ENCODE data around the gene CAMK2D. TPM values are rescaled to one million over a fixed set of nuclear protein-coding genes. Genes with fewer than 3 reads are reported as not detected.
A peak's percentile ranks its signal among the peaks of the same experiment; 100 is the strongest.

The CAMK2D gene
- total and polyA plus RNA-seq, 2 donors: 23.0 to 27.9 TPM

DNA sequence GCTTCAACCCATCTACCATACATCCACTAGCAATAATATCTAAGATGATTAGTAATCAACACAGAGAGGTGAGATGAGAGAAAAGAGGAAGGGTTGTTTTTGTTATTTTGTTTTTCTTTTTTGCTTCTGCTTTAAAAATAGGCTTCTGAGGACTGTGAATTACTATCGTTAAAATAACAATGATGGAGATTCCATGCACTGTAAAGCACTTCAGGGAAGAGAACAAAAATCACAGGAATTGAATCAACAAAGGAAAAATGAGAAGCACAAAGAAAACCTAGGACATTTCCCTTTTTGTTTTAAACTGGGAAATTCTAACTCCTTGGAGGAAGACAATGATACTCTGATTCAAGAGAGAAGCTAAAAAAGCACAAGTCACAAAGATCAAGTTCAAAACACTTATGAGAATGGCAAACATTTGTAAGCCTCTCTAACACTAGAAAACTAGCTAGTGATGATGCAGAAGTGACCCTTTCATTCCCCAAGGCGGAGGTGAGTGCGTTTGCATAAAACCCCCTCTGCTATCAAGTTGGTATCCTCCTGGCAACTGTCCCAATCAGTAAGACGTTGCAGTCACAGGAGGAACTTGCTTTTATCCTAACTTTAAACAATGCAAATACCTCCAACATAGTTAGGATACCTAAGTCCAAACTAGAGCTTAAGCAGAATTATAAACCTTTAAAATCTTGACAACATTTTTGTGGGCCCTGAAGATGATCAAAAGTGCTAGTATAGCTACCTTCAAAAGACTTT, 308.5 kb downstream of the CAMK2D start:
- H3K4me3 ChIP-seq (ENCODE audit: low read length in 2 of 2): no peak overlapping the region
- peaks cover 0 to 8% of the 10 kb centered on the region in 2 donors for H3K36me3 ChIP-seq (ENCODE audit: control insufficient read depth in 2 of 2, insufficient read depth in 2 of 2, low read length in 1 of 2)
- no peaks in the 10 kb centered on the region for H3K4me1 ChIP-seq (ENCODE audit: control insufficient read depth in 2 of 2, insufficient read depth in 2 of 2, low read length in 2 of 2)
- H3K27me3 ChIP-seq (ENCODE audit: control insufficient read depth in 2 of 2, insufficient read depth in 1 of 2, low read length in 1 of 2): no peaks in the 10 kb centered on the region
- H3K27ac ChIP-seq (ENCODE audit: low read depth in 1 of 2, low read length in 1 of 2): no peak overlapping the region
- DNase-seq (ENCODE audit: low read depth in 6 of 9, low spot score in 9 of 9): no peak
- H3K9me3 ChIP-seq (ENCODE audit: control insufficient read depth in 2 of 2, insufficient read depth in 1 of 2, low read length in 1 of 2): no peaks in the 10 kb centered on the region
- WGBS: 61% methylated on average over 4 of the region's 4 CpGs

DNA sequence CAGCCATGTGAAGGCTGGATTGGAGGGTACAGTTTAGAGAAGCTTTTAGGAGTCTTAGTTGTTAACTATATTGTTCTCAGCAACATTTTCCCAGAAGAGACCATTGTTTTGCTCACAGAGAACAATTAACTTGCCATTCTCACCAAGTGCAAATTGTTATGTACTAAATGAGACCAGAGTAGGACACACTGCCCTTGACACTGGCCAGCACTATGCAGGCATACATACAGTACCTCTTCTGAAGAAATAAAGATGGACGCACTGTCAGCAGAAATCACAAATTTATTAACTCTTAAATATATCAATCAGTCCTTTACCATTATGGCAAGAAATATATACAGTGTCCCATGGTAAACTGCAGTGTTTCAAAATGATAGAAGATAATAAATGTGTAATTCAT, 309.4 kb downstream of the CAMK2D start:
- DNase-seq (ENCODE audit: low read depth in 6 of 9, low spot score in 9 of 9): no peak
- peaks cover 0 to under 1% of the 10 kb centered on the region in 2 donors for H3K36me3 ChIP-seq (ENCODE audit: control insufficient read depth in 2 of 2, insufficient read depth in 2 of 2, low read length in 1 of 2)
- H3K4me3 ChIP-seq (ENCODE audit: low read length in 2 of 2): no peak overlapping the region
- H3K27me3 ChIP-seq (ENCODE audit: control insufficient read depth in 2 of 2, insufficient read depth in 1 of 2, low read length in 1 of 2): no peaks in the 10 kb centered on the region
- no peaks in the 10 kb centered on the region for H3K4me1 ChIP-seq (ENCODE audit: control insufficient read depth in 2 of 2, insufficient read depth in 2 of 2, low read length in 2 of 2)
- no peak overlapping the region for H3K27ac ChIP-seq (ENCODE audit: low read depth in 1 of 2, low read length in 1 of 2)
- H3K9me3 ChIP-seq (ENCODE audit: control insufficient read depth in 2 of 2, insufficient read depth in 1 of 2, low read length in 1 of 2): no peaks in the 10 kb centered on the region
- WGBS: 97% methylated on average over 1 of the region's 1 CpG

DNA sequence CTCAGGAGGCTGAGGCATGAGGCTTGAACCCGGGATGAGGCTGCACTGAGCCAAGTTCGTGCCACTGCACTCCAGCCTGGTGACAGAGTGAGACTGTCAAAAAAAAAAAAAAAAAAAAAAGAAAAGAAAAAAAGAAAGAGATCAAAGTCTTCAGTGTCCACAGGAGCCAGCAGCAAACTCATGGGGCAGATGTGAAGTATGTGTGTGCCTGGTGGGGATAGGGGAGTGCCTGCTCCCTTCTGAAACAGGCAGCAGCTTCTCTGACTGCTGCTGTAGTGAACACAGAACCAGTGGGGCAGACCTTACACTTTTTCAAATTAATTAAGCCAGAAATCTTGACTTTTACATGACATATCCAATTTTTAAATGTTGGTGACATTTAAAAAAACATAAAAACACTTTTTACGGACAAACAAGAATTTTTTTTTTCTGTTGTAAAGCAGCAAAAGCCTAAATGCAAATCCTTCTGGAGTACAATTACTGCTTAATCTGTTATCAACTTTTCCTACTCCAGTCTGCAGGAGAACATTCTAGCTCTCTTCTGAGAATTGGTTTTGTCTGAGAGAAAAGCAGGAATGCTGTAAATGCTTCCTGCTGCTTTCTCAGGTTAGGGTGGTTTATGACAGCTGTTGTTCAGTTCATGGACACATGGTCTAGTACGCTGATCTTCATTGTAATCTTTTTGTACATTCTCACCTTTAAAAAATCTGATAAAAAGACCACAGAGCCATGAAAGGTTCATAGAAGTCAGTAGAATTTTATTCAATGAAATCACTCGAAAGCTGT, 311.1 kb downstream of the CAMK2D start:
- WGBS: 95% methylated on average over 5 of the region's 5 CpGs
- no peak overlapping the region for H3K4me3 ChIP-seq (ENCODE audit: low read length in 2 of 2)
- H3K27ac ChIP-seq (ENCODE audit: low read depth in 1 of 2, low read length in 1 of 2): no peak overlapping the region
- H3K9me3 ChIP-seq (ENCODE audit: control insufficient read depth in 2 of 2, insufficient read depth in 1 of 2, low read length in 1 of 2): no peaks in the 10 kb centered on the region
- no peak for DNase-seq (ENCODE audit: low read depth in 6 of 9, low spot score in 9 of 9)
- H3K36me3 ChIP-seq (ENCODE audit: control insufficient read depth in 2 of 2, insufficient read depth in 2 of 2, low read length in 1 of 2): no peaks in the 10 kb centered on the region
- H3K4me1 ChIP-seq (ENCODE audit: control insufficient read depth in 2 of 2, insufficient read depth in 2 of 2, low read length in 2 of 2): no peaks in the 10 kb centered on the region
- no peaks in the 10 kb centered on the region for H3K27me3 ChIP-seq (ENCODE audit: control insufficient read depth in 2 of 2, insufficient read depth in 1 of 2, low read length in 1 of 2)

DNA sequence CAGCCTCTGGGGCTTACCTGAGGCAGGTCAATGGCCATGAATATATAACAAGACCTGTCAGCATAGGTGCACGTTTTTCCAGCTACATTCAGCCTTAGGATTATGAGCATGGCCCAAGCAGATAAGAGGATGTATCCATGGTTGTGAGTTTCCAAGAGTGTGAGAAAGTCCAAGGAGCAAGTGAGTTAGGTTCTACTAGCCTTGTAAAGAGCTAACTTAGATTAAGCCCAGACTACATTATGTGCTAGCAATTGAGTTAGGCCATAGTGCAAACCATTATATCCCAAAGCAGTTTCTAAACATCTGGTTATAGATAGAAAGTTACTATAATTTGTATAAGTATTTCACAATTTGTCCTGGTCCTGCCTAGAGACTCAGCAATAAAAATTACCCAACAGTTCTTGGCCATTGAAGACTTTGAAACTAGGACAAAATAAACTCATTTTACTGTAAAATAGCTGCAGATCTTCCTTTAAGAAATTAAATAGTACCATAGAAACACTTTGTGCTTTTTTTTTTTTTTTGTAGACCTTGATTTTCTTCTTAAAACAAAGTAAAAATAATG, 312.0 kb downstream of the CAMK2D start:
- H3K36me3 ChIP-seq (ENCODE audit: control insufficient read depth in 2 of 2, insufficient read depth in 2 of 2, low read length in 1 of 2): no peaks in the 10 kb centered on the region
- no peaks in the 10 kb centered on the region for H3K9me3 ChIP-seq (ENCODE audit: control insufficient read depth in 2 of 2, insufficient read depth in 1 of 2, low read length in 1 of 2)
- H3K4me3 ChIP-seq (ENCODE audit: low read length in 2 of 2): no peak overlapping the region
- WGBS: 92% methylated on average over 1 of the region's 1 CpG
- H3K27me3 ChIP-seq (ENCODE audit: control insufficient read depth in 2 of 2, insufficient read depth in 1 of 2, low read length in 1 of 2): no peaks in the 10 kb centered on the region
- H3K27ac ChIP-seq (ENCODE audit: low read depth in 1 of 2, low read length in 1 of 2): no peak overlapping the region
- no peaks in the 10 kb centered on the region for H3K4me1 ChIP-seq (ENCODE audit: control insufficient read depth in 2 of 2, insufficient read depth in 2 of 2, low read length in 2 of 2)
- no peak for DNase-seq (ENCODE audit: low read depth in 6 of 9, low spot score in 9 of 9)

DNA sequence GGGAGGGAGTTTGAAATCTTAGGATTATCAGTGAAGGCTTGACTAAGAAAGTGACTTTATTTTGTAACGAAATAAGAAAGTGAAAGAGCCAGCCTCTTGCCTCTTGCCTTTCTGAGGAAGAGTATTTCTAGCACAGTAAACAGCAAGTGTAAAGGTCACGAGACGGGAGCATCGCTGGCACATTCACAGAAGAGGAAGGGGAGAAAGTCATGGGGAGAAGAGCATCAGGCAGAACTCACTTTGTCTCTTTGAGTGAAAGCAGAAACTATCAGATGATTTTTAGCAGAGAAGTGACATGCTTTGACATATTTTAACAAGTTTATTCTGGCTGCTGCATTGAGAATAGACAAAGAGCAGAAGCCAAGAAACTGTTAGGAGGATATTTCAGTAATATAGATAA, 313.8 kb downstream of the CAMK2D start:
- no peaks in the 10 kb centered on the region for H3K4me1 ChIP-seq (ENCODE audit: control insufficient read depth in 2 of 2, insufficient read depth in 2 of 2, low read length in 2 of 2)
- no peaks in the 10 kb centered on the region for H3K27me3 ChIP-seq (ENCODE audit: control insufficient read depth in 2 of 2, insufficient read depth in 1 of 2, low read length in 1 of 2)

DNA sequence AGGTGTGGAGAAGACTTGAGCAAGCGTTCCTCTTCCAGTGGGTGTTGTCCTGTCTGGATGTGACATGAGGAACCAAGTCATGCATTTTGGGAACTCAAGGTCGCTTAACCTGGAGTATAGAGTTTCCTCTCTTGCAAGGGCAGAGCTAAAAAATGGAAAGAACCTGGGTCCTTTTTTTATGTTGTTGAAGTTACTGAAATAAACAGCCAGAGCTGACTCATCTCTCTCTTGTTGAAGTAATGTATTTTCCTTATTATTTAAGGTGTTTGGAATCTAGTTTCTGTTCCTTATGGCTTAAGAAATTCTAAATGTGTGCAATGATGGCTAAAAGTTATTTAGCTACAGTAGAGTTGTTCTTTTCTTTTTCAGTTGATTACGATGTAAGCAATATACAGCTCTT, 314.5 kb downstream of the CAMK2D start:
- no peak for DNase-seq (ENCODE audit: low read depth in 6 of 9, low spot score in 9 of 9)
- Histone ChIP-seq H3K27ac (ENCODE audit: low read depth in 1 of 2, low read length in 1 of 2) (no peak overlapping the region), H3K4me3 (ENCODE audit: low read length in 2 of 2) (no peak overlapping the region), H3K27me3 (ENCODE audit: control insufficient read depth in 2 of 2, insufficient read depth in 1 of 2, low read length in 1 of 2) (no peaks in the 10 kb centered on the region), H3K36me3 (ENCODE audit: control insufficient read depth in 2 of 2, insufficient read depth in 2 of 2, low read length in 1 of 2) (no peaks in the 10 kb centered on the region), H3K9me3 (ENCODE audit: control insufficient read depth in 2 of 2, insufficient read depth in 1 of 2, low read length in 1 of 2) (no peaks in the 10 kb centered on the region), H3K4me1 (ENCODE audit: control insufficient read depth in 2 of 2, insufficient read depth in 2 of 2, low read length in 2 of 2) (no peaks in the 10 kb centered on the region)
- 94% methylated on average over 3 of the region's 3 CpGs for WGBS

More for the DNA sequence above, 313.8 kb downstream of the CAMK2D start:
- 83% methylated on average over 4 of the region's 4 CpGs for WGBS
- H3K9me3 ChIP-seq (ENCODE audit: control insufficient read depth in 2 of 2, insufficient read depth in 1 of 2, low read length in 1 of 2): no peaks in the 10 kb centered on the region
- peak in 5 of 9 donors; percentile 6 to 47 (median 8) for DNase-seq (ENCODE audit: low read depth in 6 of 9, low spot score in 9 of 9)
- H3K27ac ChIP-seq (ENCODE audit: low read depth in 1 of 2, low read length in 1 of 2): no peak overlapping the region
- H3K4me3 ChIP-seq (ENCODE audit: low read length in 2 of 2): no peak overlapping the region
- H3K36me3 ChIP-seq (ENCODE audit: control insufficient read depth in 2 of 2, insufficient read depth in 2 of 2, low read length in 1 of 2): no peaks in the 10 kb centered on the region

DNA sequence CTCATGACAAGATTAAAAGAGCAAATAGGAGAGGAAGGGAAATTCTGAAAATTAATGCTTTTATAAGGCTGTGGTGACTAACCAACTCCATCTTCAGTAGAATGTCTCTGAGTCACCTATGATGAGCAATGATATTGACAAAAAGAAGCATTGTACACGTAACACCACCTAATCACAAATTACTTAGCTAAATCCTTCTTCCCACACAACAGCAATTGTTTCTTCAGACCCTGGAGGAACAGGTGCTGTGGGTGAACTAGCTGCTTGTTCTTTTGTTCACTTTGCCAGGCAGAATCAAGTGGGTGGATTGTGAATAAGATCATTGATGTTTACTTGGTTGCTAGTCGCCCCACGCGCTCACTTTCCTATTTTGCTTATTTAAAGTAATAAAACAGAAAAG, 315.5 kb downstream of the CAMK2D start:
- no peaks in the 10 kb centered on the region for H3K27me3 ChIP-seq (ENCODE audit: control insufficient read depth in 2 of 2, insufficient read depth in 1 of 2, low read length in 1 of 2)
- H3K27ac ChIP-seq (ENCODE audit: low read depth in 1 of 2, low read length in 1 of 2): no peak overlapping the region
- no peaks in the 10 kb centered on the region for H3K4me1 ChIP-seq (ENCODE audit: control insufficient read depth in 2 of 2, insufficient read depth in 2 of 2, low read length in 2 of 2)
- DNase-seq (ENCODE audit: low read depth in 6 of 9, low spot score in 9 of 9): no peak
- H3K36me3 ChIP-seq (ENCODE audit: control insufficient read depth in 2 of 2, insufficient read depth in 2 of 2, low read length in 1 of 2): no peaks in the 10 kb centered on the region
- H3K4me3 ChIP-seq (ENCODE audit: low read length in 2 of 2): no peak overlapping the region
- H3K9me3 ChIP-seq (ENCODE audit: control insufficient read depth in 2 of 2, insufficient read depth in 1 of 2, low read length in 1 of 2): no peaks in the 10 kb centered on the region
- 96% methylated on average over 4 of the region's 4 CpGs for WGBS

DNA sequence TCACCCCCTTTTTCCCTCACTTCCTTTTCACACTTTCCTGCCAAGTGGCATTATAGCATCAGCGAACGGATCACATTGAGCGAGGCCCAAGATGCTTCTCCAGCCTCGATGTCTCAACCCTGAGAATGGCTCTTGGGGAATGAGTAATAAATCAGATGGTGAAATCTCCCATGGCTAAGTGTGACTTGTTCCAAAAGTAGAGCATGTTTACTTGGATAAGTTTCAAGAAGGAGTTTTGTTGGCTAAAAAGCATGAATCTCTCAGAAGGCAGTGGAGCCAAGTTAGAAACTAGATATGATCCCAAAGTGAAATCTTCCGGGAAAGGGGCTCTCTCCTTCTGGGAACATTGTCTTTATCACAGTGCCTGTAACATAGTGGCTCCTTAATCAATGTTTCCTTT, 316.3 kb downstream of the CAMK2D start:
- Histone ChIP-seq H3K4me3 (ENCODE audit: low read length in 2 of 2) (no peak overlapping the region), H3K27me3 (ENCODE audit: control insufficient read depth in 2 of 2, insufficient read depth in 1 of 2, low read length in 1 of 2) (no peaks in the 10 kb centered on the region), H3K36me3 (ENCODE audit: control insufficient read depth in 2 of 2, insufficient read depth in 2 of 2, low read length in 1 of 2) (no peaks in the 10 kb centered on the region), H3K9me3 (ENCODE audit: control insufficient read depth in 2 of 2, insufficient read depth in 1 of 2, low read length in 1 of 2) (no peaks in the 10 kb centered on the region), H3K27ac (ENCODE audit: low read depth in 1 of 2, low read length in 1 of 2) (peak overlapping the region in 1 of 2 donors; percentile 26), H3K4me1 (ENCODE audit: control insufficient read depth in 2 of 2, insufficient read depth in 2 of 2, low read length in 2 of 2) (no peaks in the 10 kb centered on the region)
- no peak for DNase-seq (ENCODE audit: low read depth in 6 of 9, low spot score in 9 of 9)
- 91% methylated on average over 5 of the region's 5 CpGs for WGBS

DNA sequence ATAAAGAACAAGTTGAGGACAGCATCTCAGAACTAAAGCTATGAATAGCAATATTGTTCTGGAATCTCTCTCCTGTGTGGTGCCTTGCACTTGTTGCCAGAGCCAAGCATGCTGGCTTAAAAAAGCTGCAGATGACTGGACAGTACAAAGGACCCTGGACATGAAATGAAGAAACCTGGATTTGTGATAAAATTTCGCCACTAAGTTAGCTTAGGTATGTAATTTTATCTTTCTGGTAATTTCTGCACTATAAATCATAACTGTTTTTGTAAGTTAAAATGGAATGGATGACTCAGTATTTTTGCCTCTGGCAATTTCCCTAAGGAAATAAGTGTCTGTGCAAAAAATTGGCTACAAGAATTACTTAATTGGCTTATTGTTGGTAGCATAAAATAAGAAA, 317.2 kb downstream of the CAMK2D start:
- 85% methylated on average over 1 of the region's 1 CpG for WGBS
- H3K27ac ChIP-seq (ENCODE audit: low read depth in 1 of 2, low read length in 1 of 2): no peak overlapping the region
- H3K9me3 ChIP-seq (ENCODE audit: control insufficient read depth in 2 of 2, insufficient read depth in 1 of 2, low read length in 1 of 2): no peaks in the 10 kb centered on the region
- no peaks in the 10 kb centered on the region for H3K36me3 ChIP-seq (ENCODE audit: control insufficient read depth in 2 of 2, insufficient read depth in 2 of 2, low read length in 1 of 2)
- H3K4me3 ChIP-seq (ENCODE audit: low read length in 2 of 2): no peak overlapping the region
- H3K27me3 ChIP-seq (ENCODE audit: control insufficient read depth in 2 of 2, insufficient read depth in 1 of 2, low read length in 1 of 2): no peaks in the 10 kb centered on the region
- no peaks in the 10 kb centered on the region for H3K4me1 ChIP-seq (ENCODE audit: control insufficient read depth in 2 of 2, insufficient read depth in 2 of 2, low read length in 2 of 2)
- no peak for DNase-seq (ENCODE audit: low read depth in 6 of 9, low spot score in 9 of 9)
